H9 (cell line): Measurements from ENCODE around the gene ACVR1. TPM values are rescaled to one million over a fixed set of nuclear protein-coding genes. Genes with fewer than 3 reads are reported as not detected.

Experiments used
- DNase-seq: peaks from one replicate; pipeline ENCODE4 v3.0.0-alpha.2; 2017
- H2AFZ ChIP-seq: one replicate; pipeline ENCODE4 v1.6.1; 2013; ENCODE audit warnings: mild to moderate bottlenecking, low read length, control low read depth, moderate library complexity
- H2AK5ac ChIP-seq: 2 replicates; pipeline ENCODE4 v1.6.1; 2013; ENCODE audit warnings: low read length, control low read depth, mixed read lengths; ENCODE audit not compliant: insufficient read length
- H2BK120ac ChIP-seq: one replicate; pipeline ENCODE4 v1.6.1; 2013; ENCODE audit warnings: low read depth, mild to moderate bottlenecking, low read length, control low read depth, inconsistent platforms; ENCODE audit not compliant: poor library complexity, severe bottlenecking
- H2BK12ac ChIP-seq: 2 replicates; pipeline ENCODE4 v1.6.1; 2013; ENCODE audit warnings: low read length, control low read depth, mixed read lengths, low read depth; ENCODE audit not compliant: insufficient read length
- H2BK15ac ChIP-seq: 2 replicates; pipeline ENCODE4 v1.6.1; 2013; ENCODE audit warnings: low read depth, low read length, control low read depth
- H2BK20ac ChIP-seq: one replicate; pipeline ENCODE4 v1.6.1; 2013; ENCODE audit warnings: low read depth, mild to moderate bottlenecking, low read length, control low read depth, inconsistent platforms; ENCODE audit not compliant: poor library complexity, severe bottlenecking
- H2BK5ac ChIP-seq: 2 replicates; pipeline ENCODE4 v1.6.1; 2013; ENCODE audit warnings: low read length, control low read depth, mixed read lengths; ENCODE audit not compliant: insufficient read length
- H3K14ac ChIP-seq: 2 replicates; pipeline ENCODE4 v1.6.1; 2013; ENCODE audit warnings: low read length, control low read depth; ENCODE audit not compliant: insufficient read depth
- H3K18ac ChIP-seq: 2 replicates; pipeline ENCODE4 v1.6.1; 2013; ENCODE audit warnings: low read depth, mild to moderate bottlenecking, mixed read lengths, low read length, control low read depth; ENCODE audit not compliant: insufficient read length
- H3K23ac ChIP-seq: 2 replicates; pipeline ENCODE4 v1.6.1; 2013; ENCODE audit warnings: low read length, control low read depth, mixed read lengths, low read depth; ENCODE audit not compliant: insufficient read length
- H3K23me2 ChIP-seq: 2 replicates; pipeline ENCODE4 v1.6.1; 2013; ENCODE audit warnings: low read depth, mild to moderate bottlenecking, mixed read lengths, low read length, control low read depth; ENCODE audit not compliant: insufficient read length, poor library complexity, severe bottlenecking
- H3K27ac ChIP-seq: 2 replicates; pipeline ENCODE4 v1.5.1; 2013; ENCODE audit warnings: low read length, control low read depth, mixed read lengths, low read depth; ENCODE audit not compliant: insufficient read length
- H3K27me3 ChIP-seq: 2 replicates; pipeline ENCODE4 v1.6.1; 2013; ENCODE audit warnings: low read length, control low read depth, inconsistent platforms; ENCODE audit not compliant: insufficient read depth
- H3K4ac ChIP-seq: 2 replicates; pipeline ENCODE4 v1.6.1; 2013; ENCODE audit warnings: low read depth, mild to moderate bottlenecking, control low read depth, inconsistent platforms, low read length, moderate library complexity
- H3K4me1 ChIP-seq: 2 replicates; pipeline ENCODE4 v1.6.1; 2013; ENCODE audit warnings: low read length, control low read depth, inconsistent platforms; ENCODE audit not compliant: insufficient read depth
- H3K4me2 ChIP-seq: 2 replicates; pipeline ENCODE4 v1.6.1; 2013; ENCODE audit warnings: low read length, control low read depth, mixed read lengths; ENCODE audit not compliant: insufficient read length, insufficient read depth
- H3K56ac ChIP-seq: 2 replicates; pipeline ENCODE4 v1.6.1; 2013; ENCODE audit warnings: low read depth, mild to moderate bottlenecking, mixed read lengths, low read length, control low read depth; ENCODE audit not compliant: insufficient read length
- H3K79me1 ChIP-seq: 2 replicates; pipeline ENCODE4 v1.6.1; 2013; ENCODE audit warnings: low read depth, mild to moderate bottlenecking, moderate library complexity, low read length, control low read depth, inconsistent platforms; ENCODE audit not compliant: insufficient read depth, poor library complexity, severe bottlenecking
- H3K79me2 ChIP-seq: 2 replicates; pipeline ENCODE4 v1.6.1; 2013; ENCODE audit warnings: low read length, control low read depth, inconsistent platforms; ENCODE audit not compliant: insufficient read depth
- H3K9ac ChIP-seq: 2 replicates; pipeline ENCODE4 v1.6.1; 2013; ENCODE audit warnings: low read length, control low read depth, mixed read lengths; ENCODE audit not compliant: insufficient read length; ENCODE audit errors: extremely low read depth
- H3K9me3 ChIP-seq: one replicate; pipeline ENCODE4 v1.6.1; 2013; ENCODE audit warnings: low read depth, low read length, inconsistent platforms; ENCODE audit not compliant: control insufficient read depth
- H3T11ph ChIP-seq: one replicate; pipeline ENCODE4 v1.6.1; 2013; ENCODE audit warnings: mild to moderate bottlenecking, low read length, control low read depth, inconsistent platforms
- H4K20me1 ChIP-seq: one replicate; pipeline ENCODE4 v1.6.1; 2013; ENCODE audit not compliant: control insufficient read depth, insufficient read length, insufficient read depth
- H4K5ac ChIP-seq: 2 replicates; pipeline ENCODE4 v1.6.1; 2013; ENCODE audit warnings: low read depth, mild to moderate bottlenecking, mixed read lengths, low read length, control low read depth; ENCODE audit not compliant: insufficient read length
- H4K8ac ChIP-seq: replicated peaks from 2 replicates; pipeline ENCODE4 v1.6.1; 2013; ENCODE audit warnings: low read length, control low read depth, mixed read lengths, low read depth; ENCODE audit not compliant: insufficient read length
- H4K91ac ChIP-seq: 2 replicates; pipeline ENCODE4 v1.6.1; 2013; ENCODE audit warnings: low read depth, mild to moderate bottlenecking, moderate library complexity, mixed read lengths, low read length, control low read depth; ENCODE audit not compliant: insufficient read length
- H3K27ac Mint-ChIP-seq, 3 experiments: 2 replicates in 2 of 3; 3 replicates in 1 of 3; pipeline ENCODE4 v1.8.0; 2020 to 2021; ENCODE audit warnings: mixed read lengths in 3 of 3, mild to moderate bottlenecking in 1 of 3, moderate library complexity in 1 of 3
- H3K27me3 Mint-ChIP-seq: 2 replicates; pipeline ENCODE4 v1.8.0; 2021; ENCODE audit warnings: low read depth, mild to moderate bottlenecking, moderate library complexity, mixed read lengths
- H3K36me3 Mint-ChIP-seq, 3 experiments: 2 replicates in 2 of 3; 3 replicates in 1 of 3; pipeline ENCODE4 v1.8.0; 2020 to 2021; ENCODE audit warnings: low read depth in 3 of 3, mixed read lengths in 3 of 3; ENCODE audit not compliant: insufficient read depth in 1 of 3
- H3K4me1 Mint-ChIP-seq, 2 experiments: 2 replicates each; pipeline ENCODE4 v1.8.0; 2020; ENCODE audit warnings: mixed read lengths in 2 of 2
- H3K4me3 Mint-ChIP-seq, 2 experiments: 2 replicates in 1 of 2; 3 replicates in 1 of 2; pipeline ENCODE4 v1.8.0; 2020 to 2021; ENCODE audit warnings: mild to moderate bottlenecking in 2 of 2, mixed read lengths in 2 of 2, moderate library complexity in 1 of 2
- H3K9me3 Mint-ChIP-seq, 2 experiments: 2 replicates in 1 of 2; 3 replicates in 1 of 2; pipeline ENCODE4 v1.8.0; 2020; ENCODE audit warnings: mild to moderate bottlenecking in 2 of 2, mixed read lengths in 2 of 2, moderate library complexity in 1 of 2
- CTCF ChIP-seq: fragments of 200-600 bp; sonication (generic); conservative IDR thresholded peaks from 3 replicates; pipeline ENCODE4 v1.8.0; 2021; ENCODE audit warnings: antibody characterized with exemption, mild to moderate bottlenecking
- WGBS: extraction: QIAGEN DNeasy Blood & Tissue Kit; methylation state at CpG from one replicate; pipeline ENCODE4 v1.1.7; 2013; ENCODE audit warnings: missing lambda C conversion rate, low lambda C conversion rate, mixed read lengths; ENCODE audit not compliant: insufficient read length; ENCODE audit errors: extremely low coverage; 5-methylcytosine and 5-hydroxymethylcytosine counted together
- total RNA-seq: library from RNA; stranded (reverse); gene quantifications from 2 replicates; pipeline ENCODE4 v1.2.1, GENCODE V29; 2021

ACVR1 gene
- total RNA-seq, 1 experiment from 2014 or later = 21.2 TPM

GRCh38 chr2:157822993-157823392 is 53.1 kb downstream of the ACVR1 start:
- no peak overlapping the region for H2BK20ac ChIP-seq
- H4K20me1 ChIP-seq = no peaks in the 10 kb centered on the region
- no peak overlapping the region for H3T11ph ChIP-seq
- no peak overlapping the region for H3K14ac ChIP-seq
- no peak overlapping the region for H2AK5ac ChIP-seq
- no peak overlapping the region for H4K8ac ChIP-seq
- Mint-ChIP-seq H3K9me3 (no peaks in the 10 kb centered on the region), H3K36me3 (peaks cover 5 to 9% (median 7%) of the 10 kb centered on the region in 3 experiments; a peak in 6 of 7 replicates), H3K27me3 (no peaks in the 10 kb centered on the region), H3K4me1 (peaks cover 0 to 5% of the 10 kb centered on the region in 2 experiments; a peak in 2 of 4 replicates), H3K27ac (no peak overlapping the region), H3K4me3 (no peak overlapping the region)
- H2BK120ac ChIP-seq = no peak overlapping the region
- DNase-seq = no peak
- H3K9ac ChIP-seq = no peak overlapping the region
- no peak overlapping the region for H3K4ac ChIP-seq
- no peak overlapping the region for H4K91ac ChIP-seq
- no peak overlapping the region for H3K27ac ChIP-seq
- H3K79me1 ChIP-seq = no peaks in the 10 kb centered on the region
- H4K5ac ChIP-seq = no peak overlapping the region
- no peak overlapping the region for H3K56ac ChIP-seq
- no peak for TF ChIP-seq CTCF
- H3K27me3 ChIP-seq = no peaks in the 10 kb centered on the region
- no peak overlapping the region for H2AFZ ChIP-seq
- H3K4me1 ChIP-seq = no peaks in the 10 kb centered on the region
- no peak overlapping the region for H3K18ac ChIP-seq
- H2BK12ac ChIP-seq = no peak overlapping the region
- H3K23ac ChIP-seq = no peak overlapping the region
- no peak overlapping the region for H2BK15ac ChIP-seq
- WGBS = no CpG with 5 or more reads among the region's 2 CpGs
- H3K23me2 ChIP-seq = no peaks in the 10 kb centered on the region
- no peaks in the 10 kb centered on the region for H3K79me2 ChIP-seq
- H3K9me3 ChIP-seq = no peaks in the 10 kb centered on the region
- no peak overlapping the region for H2BK5ac ChIP-seq
- no peak overlapping the region for H3K4me2 ChIP-seq
